DMS53 treated with DMSO at 0.1 percent for 48 hours (cell line): Measurements from ENCODE around the gene RILPL2.
"Not testable (repeated sequence)": the region's sequence is repeated elsewhere in the genome, so short reads cannot be mapped to it uniquely, and the experiment has no call there.

Experiments used
- DNase-seq: peaks from one replicate; lab custom pipeline; 2025; ENCODE audit not compliant: unreplicated experiment; lab: John Stamatoyannopoulos, UW

Gene RILPL2

GRCh38 chr12:123436017-123436964 is at the start of gene RILPL2:
RILPL2 (minus strand) TSS chr12:123436684; CDS start chr12:123436420, 264 bp downstream.
- DNase-seq = peak; percentile 16

GRCh38 chr12:123485756-123486155 is 49.3 kb upstream of the RILPL2 start:
- no peak for DNase-seq

DNA sequence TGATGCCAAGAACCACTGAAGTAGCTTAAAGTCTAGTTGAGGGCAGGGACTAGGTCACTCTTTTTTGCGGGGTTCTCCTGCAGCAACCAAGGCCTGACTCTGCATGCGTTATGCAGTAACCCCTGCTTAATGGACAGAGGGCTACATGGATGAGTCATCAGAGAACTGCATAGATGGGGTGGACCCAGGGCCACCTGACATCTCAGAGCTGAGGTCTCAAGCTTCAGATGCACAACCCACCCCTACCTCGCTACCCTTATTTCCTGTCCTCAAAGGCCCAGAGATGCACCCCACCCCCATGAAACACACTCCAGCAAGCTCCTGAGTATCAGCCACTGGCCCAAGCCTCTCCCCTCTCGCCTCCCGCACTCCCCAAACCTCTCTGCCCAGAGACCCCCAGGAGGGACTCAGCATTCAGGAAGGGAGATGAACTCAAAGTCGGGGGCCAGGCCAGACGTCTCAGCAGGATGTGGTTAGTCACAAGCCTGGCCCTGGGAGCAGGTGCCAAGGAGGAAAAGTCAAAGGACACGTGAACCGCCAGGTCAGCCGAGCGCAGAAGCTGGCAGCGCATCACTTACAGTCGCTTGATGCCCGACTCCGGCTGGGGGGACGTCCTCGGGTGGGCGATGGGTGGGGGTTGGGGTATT is 47.2 kb upstream of the RILPL2 start:
- no peak for DNase-seq

DNA sequence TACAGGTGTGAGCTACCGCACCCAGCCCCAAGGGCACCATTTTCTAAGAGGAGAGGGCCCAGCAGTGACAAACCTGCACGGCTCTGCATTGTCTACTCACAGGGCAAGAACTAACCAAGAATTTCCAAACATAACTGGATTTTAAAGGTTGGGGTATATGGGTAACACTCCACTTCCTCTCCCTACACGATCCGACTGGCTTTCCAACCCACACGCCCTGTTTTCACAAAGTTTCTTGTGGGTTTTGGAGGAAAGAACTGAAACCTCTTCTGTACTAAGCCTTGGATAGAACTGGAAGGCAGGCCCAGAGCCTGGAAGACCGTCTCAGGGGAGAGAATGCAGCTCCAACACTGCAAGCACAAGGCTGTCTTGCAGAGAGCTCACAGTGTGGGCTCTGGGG is 46.4 kb upstream of the RILPL2 start:
- DNase-seq = no peak

- DNase-seq = not testable (repeated sequence)
Measured at GRCh38 chr12:123481251-123481650, 44.8 kb upstream of the RILPL2 start.

DNA sequence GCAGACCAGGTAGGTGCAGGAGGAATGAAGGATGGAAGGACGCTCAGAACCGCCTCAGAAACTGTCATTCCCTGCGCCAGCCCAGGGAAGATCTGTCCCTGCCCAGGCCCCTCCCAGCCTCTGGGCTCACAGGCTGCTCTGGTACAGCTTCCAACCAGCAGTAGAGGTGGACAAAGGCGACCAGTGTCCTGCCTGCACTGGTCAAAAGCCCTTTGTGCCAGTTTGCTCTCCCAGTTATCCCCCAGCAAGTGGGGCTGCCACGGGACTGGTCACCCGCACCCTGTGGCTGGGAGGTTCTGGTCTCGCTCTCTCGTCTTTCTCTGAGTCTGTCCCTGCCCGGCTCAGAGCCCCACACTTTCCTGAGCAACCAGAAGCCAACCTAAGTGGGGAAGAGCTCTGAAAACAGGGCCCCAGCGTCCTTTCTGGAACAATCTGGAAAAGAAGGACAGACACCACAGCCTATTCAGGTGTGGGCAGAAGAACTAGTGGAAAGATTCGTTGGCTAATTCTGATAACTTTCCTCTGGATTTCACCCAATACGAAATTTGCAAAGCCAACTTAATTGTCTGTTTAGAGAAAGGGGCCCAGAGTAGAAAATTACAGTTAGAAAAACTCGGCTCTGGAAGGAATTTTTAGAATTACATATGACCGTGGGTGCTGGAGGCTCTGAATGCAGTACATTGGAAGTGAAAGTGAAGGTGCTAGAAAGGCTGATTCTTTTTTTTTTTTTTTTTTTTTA is 43.1 kb upstream of the RILPL2 start:
- DNase-seq = no peak

DNA sequence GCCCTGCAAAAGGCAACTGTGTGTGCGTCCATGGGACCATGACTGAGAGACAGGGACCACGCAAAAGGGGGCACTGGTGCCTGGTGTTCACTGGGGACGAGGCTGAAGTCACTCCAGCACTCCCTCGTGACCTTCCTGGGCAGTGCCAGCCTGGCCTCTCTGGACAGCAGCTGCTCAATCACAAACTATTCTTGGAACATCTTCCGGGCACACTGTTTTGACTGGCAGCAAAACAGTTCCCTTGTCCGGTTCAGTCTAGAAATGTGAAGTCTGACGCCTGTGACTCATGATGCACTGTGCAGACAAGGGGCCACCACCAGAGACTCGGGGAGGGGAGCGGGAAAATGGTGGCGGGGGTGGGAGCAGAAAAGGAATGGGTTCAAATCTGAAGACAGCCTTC is 42.3 kb upstream of the RILPL2 start:
- no peak for DNase-seq

DNA sequence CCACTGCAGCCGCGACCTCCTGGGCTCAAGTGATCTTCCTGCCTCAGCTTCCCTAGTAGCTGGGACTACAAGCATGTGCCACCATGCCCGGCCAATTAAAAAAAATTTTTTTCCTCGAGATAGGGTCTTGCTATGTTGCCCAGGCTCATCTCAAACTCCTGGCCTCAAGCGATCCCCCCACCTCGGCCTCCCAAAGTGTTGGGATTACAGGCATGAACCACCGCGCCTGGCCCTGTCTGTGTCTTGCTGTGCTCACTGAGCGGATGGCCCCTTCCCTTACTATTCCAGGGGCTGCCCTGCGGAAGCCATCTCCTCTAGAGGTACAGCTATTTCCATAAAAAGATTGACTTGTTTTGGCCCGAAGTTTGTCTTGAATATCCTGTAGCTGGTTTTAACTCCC is 41.6 kb upstream of the RILPL2 start:
- no peak for DNase-seq

DNA sequence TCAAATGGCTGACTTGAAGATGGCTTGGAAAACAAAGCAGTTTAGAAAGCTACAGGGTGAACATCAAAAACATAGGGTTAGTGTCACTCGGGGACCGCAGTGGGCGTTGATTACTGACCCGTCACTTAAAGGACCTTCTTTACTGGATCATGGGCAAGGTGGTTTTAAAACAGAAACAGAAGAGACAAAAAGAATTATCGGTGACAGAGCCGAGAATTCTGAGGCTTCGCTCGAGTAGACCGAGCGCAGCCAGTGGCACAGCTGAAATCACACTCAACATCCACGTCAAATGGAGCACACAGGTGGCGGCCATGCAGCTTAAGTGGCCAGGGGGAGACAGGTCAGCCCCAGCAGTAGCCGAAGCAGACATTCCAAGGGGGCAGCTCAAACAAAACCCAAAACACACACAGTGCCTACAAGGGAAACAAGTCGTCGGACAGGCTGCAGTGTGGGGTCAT is 38.8 kb upstream of the RILPL2 start:
- no peak for DNase-seq

- DNase-seq = peak; percentile 9
Measured at GRCh38 chr12:123474485-123475245, 38.2 kb upstream of the RILPL2 start.

DNA sequence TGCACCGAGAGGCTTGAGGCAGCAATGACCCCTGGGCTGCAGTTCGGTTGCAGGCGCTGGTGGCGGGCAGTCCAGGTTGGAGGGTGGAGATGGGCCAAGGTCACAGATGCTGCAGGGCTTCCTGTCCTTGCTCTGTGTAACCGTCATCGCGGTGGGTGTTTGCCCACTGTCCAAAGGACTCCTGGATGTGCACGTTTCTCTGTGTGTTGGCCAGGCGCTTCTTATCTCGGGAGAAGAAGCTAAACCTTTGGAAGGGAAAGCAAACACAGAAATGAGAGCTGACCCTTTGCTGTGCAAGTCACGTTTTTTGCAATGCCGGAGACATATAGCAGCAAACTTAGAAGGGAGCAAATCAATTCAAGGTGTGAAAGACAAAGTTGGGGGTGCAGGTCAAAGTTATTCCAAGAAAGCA is 36.0 kb upstream of the RILPL2 start:
- DNase-seq = no peak

DNA sequence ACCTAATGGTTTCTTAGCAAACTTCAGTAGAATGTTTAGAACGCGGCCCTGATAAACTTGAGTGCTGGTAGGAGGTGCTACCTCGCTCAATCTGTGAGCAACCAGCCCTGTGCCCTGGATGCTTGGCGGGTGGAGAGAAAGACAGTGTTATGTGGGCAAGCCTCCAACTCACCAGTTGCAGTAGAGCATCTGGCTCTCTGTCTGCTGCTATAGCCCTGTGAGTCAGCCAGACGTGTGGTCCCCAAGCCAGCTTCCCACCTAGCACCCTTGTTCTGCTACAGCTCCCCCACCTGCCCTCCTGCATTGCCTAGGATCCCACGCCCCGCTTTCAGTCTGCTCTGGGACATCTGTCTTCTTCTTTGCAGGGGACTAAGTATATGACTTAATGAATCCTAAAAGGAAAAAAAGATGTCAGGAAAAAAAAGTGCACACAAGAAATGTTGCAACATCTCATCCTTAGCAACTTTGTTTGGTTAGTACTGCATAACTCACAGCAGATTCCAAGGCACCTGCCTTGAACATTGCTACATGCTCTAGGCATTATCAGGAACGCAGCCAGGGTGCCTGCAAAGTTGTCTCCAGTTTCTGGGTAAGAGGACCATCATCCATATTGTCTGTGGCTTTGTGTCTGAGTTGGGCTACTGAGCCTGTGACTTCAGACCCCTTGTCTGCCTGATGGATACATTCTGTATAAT is 35.0 kb upstream of the RILPL2 start:
- no peak for DNase-seq

DNA sequence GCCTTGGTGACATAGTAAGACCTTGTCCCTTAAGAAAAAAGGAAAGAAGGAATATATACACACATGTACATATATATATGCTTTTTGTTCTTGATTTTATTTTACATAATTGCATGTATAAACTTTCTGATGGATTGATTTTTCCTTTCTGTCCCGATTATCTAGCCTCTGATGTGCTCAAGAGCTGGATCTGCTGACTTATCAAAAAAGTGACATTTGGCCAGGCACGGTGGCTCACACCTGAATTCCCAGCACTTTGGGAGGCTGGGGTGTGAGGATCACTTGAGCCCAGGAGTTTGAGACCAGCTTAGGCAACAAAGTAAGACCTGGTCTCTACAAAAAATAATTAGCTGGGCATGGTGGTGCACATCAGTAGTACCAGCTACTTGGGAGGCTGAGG is 33.5 kb upstream of the RILPL2 start:
- DNase-seq = no peak

GRCh38 chr12:123468786-123469185 is 32.3 kb upstream of the RILPL2 start:
- DNase-seq = no peak

GRCh38 chr12:123465084-123465483 is 28.6 kb upstream of the RILPL2 start:
- DNase-seq = no peak

- not testable (repeated sequence) for DNase-seq
Measured at GRCh38 chr12:123463174-123463573, 26.7 kb upstream of the RILPL2 start.

DNA sequence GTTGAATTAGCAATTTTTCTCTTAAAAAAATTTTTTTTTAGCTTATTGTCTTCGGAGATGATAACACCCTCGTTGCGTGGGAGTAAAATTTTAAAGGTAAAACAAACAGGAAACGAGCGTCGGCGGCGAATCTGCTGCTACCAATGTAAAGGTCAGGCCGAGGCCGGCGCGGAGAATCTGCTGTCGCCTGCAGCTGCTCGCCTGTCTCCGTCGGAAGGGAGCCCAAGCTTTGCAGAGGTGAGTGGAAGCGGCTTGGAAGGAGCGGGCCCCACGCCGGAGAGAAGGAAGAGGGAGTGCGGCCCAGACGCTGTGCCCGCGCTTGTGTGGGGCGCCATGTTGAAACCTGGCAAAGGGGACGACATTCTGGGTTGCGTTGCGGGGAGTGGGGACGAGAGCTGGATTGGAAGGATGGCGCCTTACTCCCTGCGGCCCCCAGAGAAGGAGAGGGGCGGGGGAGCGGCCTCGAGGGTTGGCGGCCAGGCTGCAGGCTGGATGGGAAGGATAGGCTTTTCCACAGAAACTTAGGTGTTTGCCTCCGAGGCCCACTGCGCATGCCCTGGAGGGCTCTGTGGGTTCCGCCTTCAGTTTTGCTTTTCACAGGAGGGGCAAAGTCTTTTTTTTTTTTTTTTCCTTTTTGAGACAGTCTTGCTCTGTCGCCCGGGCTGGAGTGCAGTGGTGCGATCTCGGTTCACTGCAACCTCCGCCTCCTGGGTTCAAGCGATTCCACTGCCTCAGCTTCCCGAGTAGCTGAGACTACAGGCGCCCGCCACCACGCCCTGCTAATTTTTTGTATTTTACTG is 21.7 kb upstream of the RILPL2 start, which contains the start of gene SNRNP35:
Gene SNRNP35, plus strand, starts transcription at position 160 of the 800 bp plus-strand sequence. CDS start 7,402 bp downstream, outside the sequence.
- DNase-seq = peak; percentile 77

DNA sequence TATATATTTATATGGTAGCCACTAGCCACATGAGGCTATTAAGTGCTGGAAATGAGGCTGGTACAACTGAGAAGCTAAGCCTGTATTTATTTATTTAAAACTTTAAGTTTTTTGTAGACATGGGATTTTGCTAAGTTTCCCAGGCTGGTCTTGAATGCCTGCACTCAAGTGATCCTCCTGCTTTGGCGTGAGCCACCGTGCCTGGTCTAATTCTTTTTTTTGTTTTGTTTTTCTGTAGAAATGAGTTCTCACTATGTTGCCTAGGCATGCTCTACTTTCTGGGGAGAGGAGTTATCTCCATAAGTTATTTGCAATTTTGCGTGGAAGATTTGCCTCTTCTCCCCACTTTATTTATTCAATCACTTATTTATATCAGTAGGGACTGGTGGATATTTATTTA is 16.7 kb upstream of the RILPL2 start:
- DNase-seq = no peak

GRCh38 chr12:123452276-123452550 is 15.7 kb upstream of the RILPL2 start:
- not testable (repeated sequence) for DNase-seq
